MM.1S (cell line): Measurements from ENCODE around the gene PPHLN1.
"Not testable (repeated sequence)": the region's sequence is repeated elsewhere in the genome, so short reads cannot be mapped to it uniquely, and the experiment has no call there.

Experiments
- EZH2 ChIP-seq: fragments of 300-600 bp; sonication (generic); optimal IDR thresholded peaks from 2 replicates; pipeline ENCODE3; 2017; ENCODE audit warnings: low read depth, mild to moderate bottlenecking, antibody characterized with exemption, low read length, mixed read lengths
- EZH2phosphoT487 ChIP-seq: fragments of 300-600 bp; sonication (generic); IDR thresholded peaks from 2 replicates; pipeline ENCODE4 v1.6.1; 2018; ENCODE audit warnings: antibody characterized with exemption, low read length
- TF ChIP-seq, protein P1 (sequence below): fragments of 300-600 bp; sonication (generic); IDR thresholded peaks from 2 replicates; pipeline ENCODE4 v1.5.1; 2016; ENCODE audit warnings: antibody characterized with exemption, low read length, mixed read lengths

DNA sequence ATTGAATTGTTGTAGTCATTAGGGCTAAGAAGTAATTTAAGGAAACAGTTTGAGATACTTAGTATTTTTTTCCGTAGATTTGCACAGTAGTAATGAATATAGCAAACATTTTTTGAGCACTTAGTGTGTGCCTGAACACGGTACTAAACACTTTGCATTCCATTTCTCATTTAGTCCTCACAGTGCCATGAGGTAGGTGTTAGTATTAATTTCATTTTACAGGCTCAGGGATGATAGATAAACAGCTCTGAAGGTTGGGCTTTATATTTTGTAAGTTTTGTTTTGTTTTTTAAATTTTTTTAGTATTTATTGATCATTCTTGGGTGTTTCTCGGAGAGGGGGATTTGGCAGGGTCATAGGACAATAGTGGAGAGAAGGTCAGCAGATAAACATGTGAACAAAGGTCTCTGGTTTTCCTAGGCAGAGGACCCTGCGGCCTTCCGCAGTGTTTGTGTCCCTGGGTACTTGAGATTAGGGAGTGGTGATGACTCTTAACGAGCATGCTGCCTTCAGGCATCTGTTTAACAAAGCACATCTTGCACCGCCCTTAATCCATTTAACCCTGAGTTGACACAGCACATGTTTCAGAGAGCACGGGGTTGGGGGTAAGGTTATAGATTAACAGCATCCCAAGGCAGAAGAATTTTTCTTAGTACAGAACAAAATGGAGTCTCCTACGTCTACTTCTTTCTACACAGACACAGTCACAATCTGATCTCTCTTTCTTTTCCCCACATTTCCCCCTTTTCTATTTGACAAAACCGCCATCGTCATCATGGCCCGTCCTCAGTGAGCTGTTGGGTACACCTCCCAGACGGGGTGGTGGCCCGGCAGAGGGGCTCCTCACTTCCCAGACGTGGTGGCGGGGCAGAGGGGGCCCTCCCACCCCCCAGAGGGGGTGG lies 23.4 kb downstream of the PPHLN1 start:
- TF ChIP-seq, protein P1, sequence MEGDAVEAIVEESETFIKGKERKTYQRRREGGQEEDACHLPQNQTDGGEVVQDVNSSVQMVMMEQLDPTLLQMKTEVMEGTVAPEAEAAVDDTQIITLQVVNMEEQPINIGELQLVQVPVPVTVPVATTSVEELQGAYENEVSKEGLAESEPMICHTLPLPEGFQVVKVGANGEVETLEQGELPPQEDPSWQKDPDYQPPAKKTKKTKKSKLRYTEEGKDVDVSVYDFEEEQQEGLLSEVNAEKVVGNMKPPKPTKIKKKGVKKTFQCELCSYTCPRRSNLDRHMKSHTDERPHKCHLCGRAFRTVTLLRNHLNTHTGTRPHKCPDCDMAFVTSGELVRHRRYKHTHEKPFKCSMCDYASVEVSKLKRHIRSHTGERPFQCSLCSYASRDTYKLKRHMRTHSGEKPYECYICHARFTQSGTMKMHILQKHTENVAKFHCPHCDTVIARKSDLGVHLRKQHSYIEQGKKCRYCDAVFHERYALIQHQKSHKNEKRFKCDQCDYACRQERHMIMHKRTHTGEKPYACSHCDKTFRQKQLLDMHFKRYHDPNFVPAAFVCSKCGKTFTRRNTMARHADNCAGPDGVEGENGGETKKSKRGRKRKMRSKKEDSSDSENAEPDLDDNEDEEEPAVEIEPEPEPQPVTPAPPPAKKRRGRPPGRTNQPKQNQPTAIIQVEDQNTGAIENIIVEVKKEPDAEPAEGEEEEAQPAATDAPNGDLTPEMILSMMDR = not testable (repeated sequence)
- TF ChIP-seq EZH2, EZH2phosphoT487: not testable (repeated sequence)
